Measurements from ENCODE around the gene CBFA2T2. TPM values are rescaled to one million over a fixed set of nuclear protein-coding genes. Genes with fewer than 3 reads are reported as not detected.

CBFA2T2 gene
- polyA plus RNA-seq, 3 donors, result 1.7 to 9.7 (median 4.9) TPM

GRCh38 chr20:33676652-33677645 lies 187.1 kb downstream of the CBFA2T2 start:
- no peak overlapping the region for H3K4me2 ChIP-seq (replicated peaks; ENCODE audit: extremely low read depth, low read length, poor library complexity, severe bottlenecking)
- no peak overlapping the region for H3K9ac ChIP-seq (ENCODE audit: insufficient read depth, low read length, poor library complexity, severe bottlenecking)
- H3K79me2 ChIP-seq (ENCODE audit: insufficient read depth, low read length), result peaks cover 13% of the 10 kb centered on the region
- no peak overlapping the region for H3K27ac Mint-ChIP-seq
- intact Hi-C loops (cut with micrococcal nuclease), result no loop called here
- H4K20me1 ChIP-seq (ENCODE audit: insufficient read depth, low read length), result no peaks in the 10 kb centered on the region
- no peaks in the 10 kb centered on the region for H3K27me3 ChIP-seq (ENCODE audit: control insufficient read depth in 2 of 2, insufficient read depth in 2 of 2, low read length in 2 of 2)
- WGBS (ENCODE audit: insufficient coverage), result 97% methylated on average over 25 of the region's 31 CpGs
- H3K36me3 ChIP-seq (replicated peaks in 1 of 2; ENCODE audit: control insufficient read depth in 1 of 2, insufficient read depth in 2 of 2, low read length in 2 of 2), result no peaks in the 10 kb centered on the region
- no peak overlapping the region for H3K27ac ChIP-seq (ENCODE audit: low read depth in 1 of 2, low read length in 2 of 2)
- H3K4me3 Mint-ChIP-seq, result no peak overlapping the region
- no peak overlapping the region for H2AFZ ChIP-seq (ENCODE audit: insufficient read depth, low read depth, low read length, poor library complexity, severe bottlenecking)
- TF ChIP-seq CTCF (IDR thresholded peaks at IDR 0.05), result no peak
- peaks cover 6 to 23% of the 10 kb centered on the region in 2 donors for H3K36me3 Mint-ChIP-seq
- no peaks in the 10 kb centered on the region for H3K9me3 ChIP-seq (replicated peaks in 1 of 2; ENCODE audit: control insufficient read depth in 1 of 2, insufficient read depth in 1 of 2, low read length in 2 of 2)
- H3K4me1 ChIP-seq (ENCODE audit: control insufficient read depth in 1 of 2, insufficient read depth in 2 of 2, low read length in 2 of 2), result peaks cover 14 to 19% of the 10 kb centered on the region in 2 donors
- no peaks in the 10 kb centered on the region for H3K9me3 Mint-ChIP-seq
- H3K4me1 Mint-ChIP-seq, result peaks cover 18% of the 10 kb centered on the region
- peaks cover 2 to 9% (median 3%) of the 10 kb centered on the region in 3 donors for H3K27me3 Mint-ChIP-seq (ENCODE audit: low read depth in 3 of 3)
- H3K4me3 ChIP-seq (replicated peaks in 1 of 3; ENCODE audit: low read depth in 2 of 3, low read length in 3 of 3), result no peak overlapping the region
- DNase-seq, result no peak

GRCh38 chr20:33677991-33678702 lies 188.3 kb downstream of the CBFA2T2 start:
- Histone ChIP-seq H3K27me3 (ENCODE audit: control insufficient read depth in 2 of 2, insufficient read depth in 2 of 2, low read length in 2 of 2) (no peaks in the 10 kb centered on the region), H3K36me3 (replicated peaks in 1 of 2; ENCODE audit: control insufficient read depth in 1 of 2, insufficient read depth in 2 of 2, low read length in 2 of 2) (no peaks in the 10 kb centered on the region), H4K20me1 (ENCODE audit: insufficient read depth, low read length) (no peaks in the 10 kb centered on the region), H3K9me3 (replicated peaks in 1 of 2; ENCODE audit: control insufficient read depth in 1 of 2, insufficient read depth in 1 of 2, low read length in 2 of 2) (no peaks in the 10 kb centered on the region), H3K4me1 (ENCODE audit: control insufficient read depth in 1 of 2, insufficient read depth in 2 of 2, low read length in 2 of 2) (peaks cover 14 to 18% of the 10 kb centered on the region in 2 donors), H3K4me2 (replicated peaks; ENCODE audit: extremely low read depth, low read length, poor library complexity, severe bottlenecking) (no peak overlapping the region), H3K27ac (ENCODE audit: low read depth in 1 of 2, low read length in 2 of 2) (no peak overlapping the region), H3K4me3 (replicated peaks in 1 of 3; ENCODE audit: low read depth in 2 of 3, low read length in 3 of 3) (no peak overlapping the region), H2AFZ (ENCODE audit: insufficient read depth, low read depth, low read length, poor library complexity, severe bottlenecking) (no peak overlapping the region), H3K79me2 (ENCODE audit: insufficient read depth, low read length) (peaks cover 25% of the 10 kb centered on the region), H3K9ac (ENCODE audit: insufficient read depth, low read length, poor library complexity, severe bottlenecking) (no peak overlapping the region)
- no peak for DNase-seq
- Mint-ChIP-seq H3K9me3 (no peaks in the 10 kb centered on the region), H3K27ac (peak overlapping the region in 1 of 7 donors; percentile 47), H3K27me3 (ENCODE audit: low read depth in 3 of 3) (peaks cover 0 to 5% (median 3%) of the 10 kb centered on the region in 3 donors), H3K4me1 (peaks cover 17% of the 10 kb centered on the region), H3K36me3 (peaks cover 6 to 23% of the 10 kb centered on the region in 2 donors), H3K4me3 (no peak overlapping the region)
- no peak for TF ChIP-seq CTCF (IDR thresholded peaks at IDR 0.05)
- intact Hi-C loops (cut with micrococcal nuclease), result no loop called here
- 96% methylated on average over 11 of the region's 15 CpGs for WGBS (ENCODE audit: insufficient coverage)

Data from CD14-positive monocyte (primary cell).